ENCODE data around the gene RHOT2. TPM values are rescaled to one million over a fixed set of nuclear protein-coding genes. Genes with fewer than 3 reads are reported as not detected.

Gene RHOT2
- total and polyA plus RNA-seq, 10 of the 15 experiments (the other 5 are each of a cell fraction or from before 2014, with no cell fraction given): 3.7 to 174 (median 69.8) TPM

- TF ChIP-seq IRF5 (IDR thresholded peaks at IDR 0.05; ENCODE audit: borderline replicate concordance) (no peak), TCF7 (IDR thresholded peaks at IDR 0.05; ENCODE audit: borderline replicate concordance) (no peak), ZZZ3 (IDR thresholded peaks at IDR 0.05; ENCODE audit: control insufficient read depth, insufficient read length, low read depth) (no peak), RB1 (IDR thresholded peaks at IDR 0.05; ENCODE audit: borderline replicate concordance) (peak; percentile 63; the same call in 1 of the 2 replicates), POLR2AphosphoS5 (IDR thresholded peaks at IDR 0.05; ENCODE audit: low read length) (0 out of 2 replicates have a peak, but pooled peaks have one; percentile 79), FOXM1 (IDR thresholded peaks at IDR 0.05; ENCODE audit: low read depth, low read length) (no peak), PKNOX1 (IDR thresholded peaks at IDR 0.05) (peak; percentile 64; the same call in 1 of the 2 replicates), ZSCAN29 (IDR thresholded peaks at IDR 0.05) (0 out of 2 replicates have a peak, but pooled peaks have one; percentile 20), PRDM15 (CRISPR knock-in tag; IDR thresholded peaks at IDR 0.05) (no peak), SIN3A (IDR thresholded peaks at IDR 0.05; ENCODE audit: low read depth, low read length) (peak; percentile 91), IRF3 (IDR thresholded peaks at IDR 0.05) (peak; percentile 68), BMI1 (IDR thresholded peaks at IDR 0.05; ENCODE audit: borderline replicate concordance) (peak; percentile 99), POLR2AphosphoS2 (IDR thresholded peaks at IDR 0.05; ENCODE audit: low read depth, low read length) (peak; percentile 96), GATAD2B (conservative IDR thresholded peaks at IDR 0.05; ENCODE audit: low read depth) (peak; percentile 52; the same call in 1 of the 2 replicates), TAF1 (IDR thresholded peaks at IDR 0.05; ENCODE audit: borderline replicate concordance, low read depth, low read length) (peak; percentile 90), SMC3 (IDR thresholded peaks at IDR 0.05; ENCODE audit: borderline replicate concordance, low read length) (no peak), ZBED1 (IDR thresholded peaks at IDR 0.05; ENCODE audit: borderline replicate concordance) (no peak; the same call in 1 of the 2 replicates), PAX8 (IDR thresholded peaks at IDR 0.05) (no peak), ETV6 (conservative IDR thresholded peaks at IDR 0.05 in 1 of 2, IDR thresholded peaks at IDR 0.05 in 1 of 2; ENCODE audit: borderline replicate concordance in 1 of 2, low read depth in 1 of 2) (no peak), ASH2L (IDR thresholded peaks at IDR 0.05; ENCODE audit: borderline replicate concordance, low read depth) (no peak), BCL3 (IDR thresholded peaks at IDR 0.05; ENCODE audit: borderline replicate concordance, insufficient read depth, low read depth, low read length, poor library complexity, severe bottlenecking) (peak; percentile 88)
Measured at GRCh38 chr16:684071-684794, 16.3 kb downstream of the RHOT2 start, which contains the start of gene JMJD8 (continued).

Data from GM12878 (cell line).